ENCODE results near the gene SNPH. TPM values are rescaled to one million over a fixed set of nuclear protein-coding genes. Genes with fewer than 3 reads are reported as not detected.

SNPH gene
- total and polyA plus RNA-seq, 2 of the 8 experiments (the other 6 are each of a cell fraction or from before 2014, with no cell fraction given) = 0.98 to 4.9 TPM

- Histone ChIP-seq H3K4ac (replicated peaks; ENCODE audit: insufficient read length, low read depth, low read length) (no peak overlapping the region), H3K4me2 (ENCODE audit: insufficient read depth in 1 of 2, low read depth in 2 of 2, low read length in 2 of 2) (no peak overlapping the region), H3K79me2 (ENCODE audit: control insufficient read depth in 1 of 2, insufficient read depth in 2 of 2, low read length in 2 of 2) (no peaks in the 10 kb centered on the region), H3K4me3 (ENCODE audit: extremely low read depth in 1 of 4, insufficient read depth in 2 of 4, low read depth in 3 of 4, low read length in 4 of 4) (no peak overlapping the region), H2BK12ac (ENCODE audit: low read depth, low read length) (no peak overlapping the region), H4K20me1 (replicated peaks in 1 of 2; ENCODE audit: control insufficient read depth in 1 of 2, insufficient read depth in 2 of 2, low read length in 2 of 2) (no peaks in the 10 kb centered on the region), H2AK5ac (ENCODE audit: low read depth, low read length) (no peak overlapping the region), H3K79me1 (ENCODE audit: low read depth, low read length) (no peaks in the 10 kb centered on the region), H3K27me3 (replicated peaks in 1 of 4; ENCODE audit: control insufficient read depth in 3 of 4, extremely low read depth in 1 of 4, insufficient read depth in 3 of 4, low read length in 3 of 4) (0 out of 7 replicates have a peak, but pooled peaks cover 0 to under 1% (median under 1%) of the 10 kb centered on the region in 4 experiments), H3K23me2 (ENCODE audit: low read depth, low read length) (no peaks in the 10 kb centered on the region), H3K23ac (ENCODE audit: insufficient read length) (no peak overlapping the region), H3K14ac (ENCODE audit: insufficient read length) (no peak overlapping the region), H3K36me3 (ENCODE audit: control insufficient read depth in 2 of 4, insufficient read depth in 4 of 4, low read length in 3 of 4) (no peaks in the 10 kb centered on the region; a peak in 1 of 8 replicates), H3K18ac (ENCODE audit: extremely low read depth, low read length) (no peak overlapping the region), H4K5ac (ENCODE audit: insufficient read length, low read depth, low read length) (no peak overlapping the region), H2BK120ac (replicated peaks; ENCODE audit: low read depth, low read length) (no peak overlapping the region), H3K56ac (replicated peaks; ENCODE audit: insufficient read length, low read depth, low read length) (no peak overlapping the region), H2BK20ac (ENCODE audit: low read length) (no peak overlapping the region), H3K27ac (ENCODE audit: low read depth, low read length) (no peak overlapping the region), H3K4me1 (replicated peaks in 1 of 4; ENCODE audit: control insufficient read depth in 3 of 4, insufficient read depth in 4 of 4, low read length in 3 of 4) (peaks cover 0 to 2% (median 0%) of the 10 kb centered on the region in 4 experiments; a peak in 3 of 7 replicates), H4K91ac (replicated peaks; ENCODE audit: insufficient read length, low read length) (no peak overlapping the region), H3K9ac (replicated peaks in 1 of 4; ENCODE audit: extremely low read depth in 1 of 4, low read depth in 3 of 4, low read length in 3 of 4) (no peak overlapping the region), H2BK5ac (ENCODE audit: low read depth, low read length) (no peak overlapping the region), H4K8ac (ENCODE audit: extremely low read depth, insufficient read depth, low read length) (no peak overlapping the region), H2BK15ac (ENCODE audit: low read length) (no peak overlapping the region), H2AFZ (ENCODE audit: low read length) (no peak overlapping the region), H3K9me3 (ENCODE audit: insufficient read depth in 2 of 2, low read depth in 1 of 2, low read length in 1 of 2) (no peaks in the 10 kb centered on the region)
- CTCF ChIA-PET (ENCODE audit: partially characterized antibody) = interaction anchor here (0.9 to 2.1 kb wide), 4 partner anchors 21 to 141 kb away, joined by 3 to 6 read pairs (median 3); no protein-coding TSS in a partner anchor
- FAIRE-seq (no peak), DNase-seq (ENCODE audit: low read depth in 1 of 2, low spot score in 2 of 2) (no peak)
- TF ChIP-seq E2F6 (IDR thresholded peaks at IDR 0.05) (no peak), SAP30 (IDR thresholded peaks at IDR 0.05; ENCODE audit: insufficient read depth, insufficient replicate concordance, low read length) (no peak), USF2 (IDR thresholded peaks at IDR 0.05; ENCODE audit: low read length) (no peak), HDAC6 (IDR thresholded peaks at IDR 0.05; ENCODE audit: low read depth, low read length) (no peak), CTBP2 (IDR thresholded peaks at IDR 0.05; ENCODE audit: borderline replicate concordance, insufficient read depth, insufficient read length, low read length) (no peak), TEAD4 (IDR thresholded peaks at IDR 0.05; ENCODE audit: low read depth, low read length) (no peak), RXRA (IDR thresholded peaks at IDR 0.05; ENCODE audit: insufficient read depth, low read depth, low read length) (no peak), KDM4A (IDR thresholded peaks at IDR 0.05; ENCODE audit: low read depth, low read length, severe bottlenecking) (no peak), CREB1 (IDR thresholded peaks at IDR 0.05) (no peak), SP2 (IDR thresholded peaks at IDR 0.05; ENCODE audit: low read length) (no peak)
- WGBS, 2 experiments (ENCODE audit: extremely low coverage in 1 of 2, insufficient coverage in 1 of 2, insufficient read length in 1 of 2, insufficient replicate concordance in 2 of 2, low coverage in 1 of 2, low lambda C conversion rate in 2 of 2, missing lambda C conversion rate in 1 of 2) = 90% methylated on average over 10 of the region's 10 CpGs; no CpG with 5 or more reads in 1 of the 2 experiments
- POLR2A ChIA-PET (ENCODE audit: partially characterized antibody) = interaction anchor here (0.5 to 1.3 kb wide), 3 partner anchors 20 to 106 kb away, joined by 3 read pairs; no protein-coding TSS in a partner anchor
Observed at GRCh38 chr20:1307171-1307570, 41.1 kb downstream of the SNPH start.

Measured in H1 (cell line).